NCI-H2107 treated with DMSO at 0.1 percent for 48 hours (cell line): ENCODE results near the gene SHOC2.

Experiments
- DNase-seq: peaks from one replicate; lab custom pipeline; 2025; ENCODE audit not compliant: unreplicated experiment; lab: John Stamatoyannopoulos, UW

The SHOC2 gene

GRCh38 chr10:110944792-110945396 lies 25.5 kb downstream of the SHOC2 start:
- DNase-seq = no peak

- no peak for DNase-seq
Observed at GRCh38 chr10:110946496-110946895, 27.1 kb downstream of the SHOC2 start.

- no peak for DNase-seq
Observed at GRCh38 chr10:110947061-110947595, 27.7 kb downstream of the SHOC2 start.

GRCh38 chr10:110951381-110951780 lies 32.0 kb downstream of the SHOC2 start:
- DNase-seq = no peak

- no peak for DNase-seq
Observed at GRCh38 chr10:110957606-110958005, 38.2 kb downstream of the SHOC2 start.

- DNase-seq = no peak
Observed at GRCh38 chr10:110959379-110960332, 40.3 kb downstream of the SHOC2 start.

- no peak for DNase-seq
Observed at GRCh38 chr10:110960333-110960712, 40.9 kb downstream of the SHOC2 start.

GRCh38 chr10:110962443-110962842 lies 43.0 kb downstream of the SHOC2 start:
- DNase-seq = no peak

- DNase-seq = no peak
Observed at GRCh38 chr10:110963162-110963561, 43.8 kb downstream of the SHOC2 start.

- DNase-seq = no peak
Observed at GRCh38 chr10:110964681-110965080, 45.3 kb downstream of the SHOC2 start.

- DNase-seq = no peak
Observed at GRCh38 chr10:110965216-110965615, 45.8 kb downstream of the SHOC2 start.

- no peak for DNase-seq
Observed at GRCh38 chr10:110966146-110966545, 46.7 kb downstream of the SHOC2 start.

- DNase-seq = no peak
Observed at GRCh38 chr10:110967009-110967630, 47.7 kb downstream of the SHOC2 start.

GRCh38 chr10:110967645-110968044 lies 48.2 kb downstream of the SHOC2 start:
- no peak for DNase-seq

- no peak for DNase-seq
Observed at GRCh38 chr10:110969183-110969582, 49.8 kb downstream of the SHOC2 start.

- no peak for DNase-seq
Observed at GRCh38 chr10:110971638-110972037, 52.2 kb downstream of the SHOC2 start.

- no peak for DNase-seq
Observed at GRCh38 chr10:110972231-110973134, 53.1 kb downstream of the SHOC2 start.

- DNase-seq = no peak
Observed at GRCh38 chr10:110973400-110973799, 54.0 kb downstream of the SHOC2 start.

- DNase-seq = no peak
Observed at GRCh38 chr10:110976577-110976976, 57.2 kb downstream of the SHOC2 start.

- DNase-seq = no peak
Observed at GRCh38 chr10:110977662-110978061, 58.3 kb downstream of the SHOC2 start.

- no peak for DNase-seq
Observed at GRCh38 chr10:110978204-110978603, 58.8 kb downstream of the SHOC2 start.
